B cell (primary cell): ENCODE data around the gene ZNF524. TPM values are rescaled to one million over a fixed set of nuclear protein-coding genes. Genes with fewer than 3 reads are reported as not detected.
A peak's percentile ranks its signal among the peaks of the same experiment; 100 is the strongest.

Source experiments
- ATAC-seq: fragments of 200-7000 bp; cut with Tn5 transposase; one replicate; pipeline ENCODE4 v1.10.0; 2021; ENCODE audit warnings: low read depth, mild to moderate bottlenecking, moderate number of reproducible peaks, moderate library complexity
- CTCF ChIA-PET: fragments of 350-600 bp; sonication (Branson Sonifier 250); formaldehyde crosslinking; loops from one replicate; lab custom pipeline; 2021; ENCODE audit warnings: antibody characterized with exemption, inconsistent platforms; lab: Charles Lee
- POLR2A ChIA-PET: fragments of 350-600 bp; sonication (Branson Sonifier 250); formaldehyde crosslinking; loops from one replicate; lab custom pipeline; 2021; ENCODE audit warnings: antibody characterized with exemption; lab: Charles Lee
- DNase-seq: peaks from one replicate; pipeline ENCODE4 v3.0.0; 2013
- H2AFZ ChIP-seq: 2 replicates; pipeline ENCODE4 v1.6.1; 2012; ENCODE audit warnings: mild to moderate bottlenecking, low read depth, low read length; ENCODE audit not compliant: insufficient read depth, poor library complexity, severe bottlenecking
- H3K27ac ChIP-seq, 2 donors: 1 replicate in 1 of 2; 2 replicates in 1 of 2; pipeline ENCODE4 v1.5.1; 2012 to 2013; ENCODE audit warnings: low read length in 2 of 2, mild to moderate bottlenecking in 2 of 2, moderate library complexity in 1 of 2
- H3K27me3 ChIP-seq, 4 experiments: fragments of 200-600 bp in 1 of 4; sonication (generic) in 1 of 4; replicated peaks in 1 of 4; 1 replicate in 2 of 4; 2 replicates in 2 of 4; pipeline versions ENCODE4 v1.6.1 to v1.7.0; 2013 to 2016; ENCODE audit warnings: low read length in 3 of 4, mild to moderate bottlenecking in 2 of 4, mixed read lengths in 1 of 4, moderate library complexity in 1 of 4; ENCODE audit not compliant: insufficient read depth in 4 of 4, control insufficient read depth in 3 of 4; ENCODE audit errors: control extremely low read depth in 1 of 4
- H3K36me3 ChIP-seq, 2 experiments: replicated peaks in 1 of 2; 1 replicate in 1 of 2; 2 replicates in 1 of 2; pipeline versions ENCODE4 v1.6.1 to v1.7.1; 2013; ENCODE audit warnings: low read length in 1 of 2; ENCODE audit not compliant: insufficient read depth in 2 of 2, control insufficient read depth in 1 of 2; ENCODE audit errors: control extremely low read depth in 1 of 2, extremely low read depth in 1 of 2
- H3K4me1 ChIP-seq, 2 donors: fragments of 200-600 bp in 1 of 2; sonication (generic) in 1 of 2; 1 replicate in 1 of 2; 2 replicates in 1 of 2; pipeline versions ENCODE4 v1.5.1 to v1.6.1; 2013 to 2017; ENCODE audit warnings: low read length in 2 of 2; ENCODE audit not compliant: control insufficient read depth in 2 of 2, insufficient read depth in 2 of 2
- H3K4me2 ChIP-seq: replicated peaks from 2 replicates; pipeline ENCODE3; 2012; ENCODE audit warnings: mild to moderate bottlenecking, low read depth, low read length; ENCODE audit not compliant: poor library complexity, severe bottlenecking
- H3K4me3 ChIP-seq, 5 experiments: fragments of 200-600 bp in 1 of 5; sonication (generic) in 1 of 5; 1 replicate in 3 of 5; 2 replicates in 2 of 5; pipeline versions ENCODE4 v1.5.1 to v1.7.0; 2011 to 2016; ENCODE audit warnings: low read length in 4 of 5, mild to moderate bottlenecking in 4 of 5, low read depth in 2 of 5, control low read depth in 1 of 5, moderate library complexity in 1 of 5; ENCODE audit not compliant: insufficient read depth in 1 of 5; ENCODE audit errors: control extremely low read depth in 1 of 5, extremely low read depth in 1 of 5
- H3K79me2 ChIP-seq: fragments of 200-600 bp; sonication (generic); one replicate; pipeline ENCODE4 v1.6.0; 2016; ENCODE audit warnings: low read length; ENCODE audit not compliant: control insufficient read depth, insufficient read depth
- H3K9ac ChIP-seq: fragments of 200-600 bp; sonication (generic); 2 replicates; pipeline ENCODE4 v1.6.1; 2017; ENCODE audit warnings: mild to moderate bottlenecking, low read length, moderate library complexity
- H3K9me3 ChIP-seq, 3 donors: one replicate each; pipeline versions ENCODE4 v1.6.1 to v1.7.1; 2013; ENCODE audit warnings: low read length in 2 of 3; ENCODE audit not compliant: control insufficient read depth in 2 of 3, insufficient read depth in 1 of 3; ENCODE audit errors: control extremely low read depth in 1 of 3
- H4K20me1 ChIP-seq: 2 replicates; pipeline ENCODE4 v1.6.0; 2012; ENCODE audit warnings: mild to moderate bottlenecking, low read length; ENCODE audit not compliant: insufficient read depth, control insufficient read depth, poor library complexity, severe bottlenecking
- H3K27ac Mint-ChIP-seq: one replicate; pipeline ENCODE4 v1.8.0; 2021; ENCODE audit warnings: mixed read lengths
- H3K27me3 Mint-ChIP-seq: one replicate; pipeline ENCODE4 v1.8.0; 2021; ENCODE audit warnings: mixed read lengths
- H3K4me1 Mint-ChIP-seq: one replicate; pipeline ENCODE4 v1.8.0; 2021; ENCODE audit warnings: mixed read lengths
- H3K4me3 Mint-ChIP-seq: one replicate; pipeline ENCODE4 v1.8.0; 2021; ENCODE audit warnings: mixed read lengths
- H3K9me3 Mint-ChIP-seq: one replicate; pipeline ENCODE4 v1.8.0; 2022; ENCODE audit warnings: mixed read lengths; ENCODE audit not compliant: insufficient read depth
- EZH2 ChIP-seq: IDR thresholded peaks from 2 replicates; pipeline ENCODE4 v1.6.1; 2012; ENCODE audit warnings: borderline replicate concordance, low read depth, mild to moderate bottlenecking, moderate library complexity, low read length; ENCODE audit not compliant: insufficient read depth, poor library complexity, severe bottlenecking
- WGBS: methylation state at CpG from one replicate; pipeline ENCODE4 v1.1.5; 2013; ENCODE audit warnings: missing lambda C conversion rate; ENCODE audit not compliant: insufficient coverage; 5-methylcytosine and 5-hydroxymethylcytosine counted together
- intact Hi-C: fragments of 100-400 bp; cut with micrococcal nuclease; formaldehyde crosslinking; loops from one replicate; pipeline ENCODE4 v1.10.0; 2022
- polyA plus RNA-seq: library from polyadenylated mRNA; depleted of rRNA; stranded (reverse); fragments of >200 nt; gene quantifications from 2 replicates; pipeline ENCODE4 v1.2.3, GENCODE V29; 2012
- total RNA-seq, 2 donors: library from RNA; stranded (reverse); fragments of 120-200 nt in 1 of 2; gene quantifications; 1 replicate in 1 of 2; 2 replicates in 1 of 2; pipeline versions ENCODE4 v1.2.3 to v1.2.4, GENCODE V29; 2013 to 2022
- TF ChIP-seq, protein P1 (sequence below): fragments of 200-600 bp; IDR thresholded peaks from one replicate; pipeline ENCODE4 v1.8.0; 2022; ENCODE audit warnings: antibody characterized with exemption, mild to moderate bottlenecking

ZNF524 gene
- total and polyA plus RNA-seq, 2 donors (not counting 1 experiment from before 2014, with no cell fraction given): 23.8 to 27.4 TPM

DNA sequence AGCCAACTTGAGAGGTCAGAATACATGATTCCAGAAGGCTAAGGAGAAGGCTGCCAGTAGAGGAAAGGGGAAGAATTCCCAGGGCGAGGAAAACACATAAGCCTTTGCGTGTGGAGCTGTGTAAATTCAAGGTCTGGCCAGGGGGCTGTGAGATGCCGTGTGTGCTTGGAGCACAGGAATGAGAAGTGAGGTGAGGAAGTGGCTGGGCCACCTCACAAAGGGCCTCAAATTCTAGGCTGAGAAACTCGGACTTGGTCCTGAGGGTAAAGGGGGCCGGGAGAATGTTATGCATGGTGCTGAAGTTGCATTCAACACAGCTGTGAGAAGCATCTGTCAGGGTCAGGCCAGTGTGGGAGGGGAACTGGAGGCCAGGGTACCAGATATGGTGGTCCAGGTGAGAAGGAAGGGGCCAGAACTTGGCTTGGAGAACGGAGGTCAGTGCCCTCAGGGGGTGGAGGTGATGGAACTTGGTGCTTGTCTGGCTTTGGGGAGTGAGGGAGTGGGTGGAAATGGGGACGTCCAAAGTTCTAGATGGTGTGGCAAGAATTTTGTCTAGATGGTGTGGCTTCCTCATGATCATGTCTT, 35.9 kb downstream of the ZNF524 start:
- H3K4me1 ChIP-seq: peaks cover 22 to 69% of the 10 kb centered on the region in 2 donors
- H3K79me2 ChIP-seq: peaks cover 35% of the 10 kb centered on the region
- H3K27ac ChIP-seq: peak overlapping the region; percentile 98 to 100
- ATAC-seq (no peak), DNase-seq (no peak)
- 62% methylated on average over 7 of the region's 7 CpGs for WGBS
- H3K4me3 Mint-ChIP-seq: peak overlapping the region; percentile 96
- no peaks in the 10 kb centered on the region for H3K9me3 Mint-ChIP-seq
- H3K9ac ChIP-seq: peak overlapping the region; percentile 100
- no peak overlapping the region for H2AFZ ChIP-seq
- H3K9me3 ChIP-seq: peaks cover 0 to 11% (median 0%) of the 10 kb centered on the region in 3 donors
- H4K20me1 ChIP-seq: no peaks in the 10 kb centered on the region
- intact Hi-C loops: loop anchor here (1.0 to 10.0 kb wide), 4 partner anchors 7 to 679 kb away; partner anchors contain the start of genes PPP1R12C, PPP6R1, ZNF581 and ZSCAN5A
- H3K27me3 Mint-ChIP-seq: no peaks in the 10 kb centered on the region
- peak overlapping the region; percentile 98 for H3K27ac Mint-ChIP-seq
- TF ChIP-seq EZH2: no peak
- TF ChIP-seq, protein P1, sequence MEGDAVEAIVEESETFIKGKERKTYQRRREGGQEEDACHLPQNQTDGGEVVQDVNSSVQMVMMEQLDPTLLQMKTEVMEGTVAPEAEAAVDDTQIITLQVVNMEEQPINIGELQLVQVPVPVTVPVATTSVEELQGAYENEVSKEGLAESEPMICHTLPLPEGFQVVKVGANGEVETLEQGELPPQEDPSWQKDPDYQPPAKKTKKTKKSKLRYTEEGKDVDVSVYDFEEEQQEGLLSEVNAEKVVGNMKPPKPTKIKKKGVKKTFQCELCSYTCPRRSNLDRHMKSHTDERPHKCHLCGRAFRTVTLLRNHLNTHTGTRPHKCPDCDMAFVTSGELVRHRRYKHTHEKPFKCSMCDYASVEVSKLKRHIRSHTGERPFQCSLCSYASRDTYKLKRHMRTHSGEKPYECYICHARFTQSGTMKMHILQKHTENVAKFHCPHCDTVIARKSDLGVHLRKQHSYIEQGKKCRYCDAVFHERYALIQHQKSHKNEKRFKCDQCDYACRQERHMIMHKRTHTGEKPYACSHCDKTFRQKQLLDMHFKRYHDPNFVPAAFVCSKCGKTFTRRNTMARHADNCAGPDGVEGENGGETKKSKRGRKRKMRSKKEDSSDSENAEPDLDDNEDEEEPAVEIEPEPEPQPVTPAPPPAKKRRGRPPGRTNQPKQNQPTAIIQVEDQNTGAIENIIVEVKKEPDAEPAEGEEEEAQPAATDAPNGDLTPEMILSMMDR: no peak
- peak overlapping the region; percentile 74 to 100 (median 93) for H3K4me3 ChIP-seq
- no peaks in the 10 kb centered on the region for H3K27me3 ChIP-seq
- ChIA-PET CTCF (interaction anchor here (0.9 to 9.4 kb wide), 6 partner anchors 11 to 168 kb away, joined by 4 to 131 read pairs (median 5); partner anchors contain the start of genes CCDC106, U2AF2 and ZNF784), POLR2A (interaction anchor here (1.2 to 6.2 kb wide), 4 partner anchors 8 to 18 kb away, joined by 3 to 55 read pairs (median 6); partner anchors contain the start of gene CCDC106)
- H3K4me1 Mint-ChIP-seq: peaks cover 64% of the 10 kb centered on the region
- peak overlapping the region; percentile 94 for H3K4me2 ChIP-seq
- H3K36me3 ChIP-seq: peaks cover 0 to 2% of the 10 kb centered on the region in 2 experiments

DNA sequence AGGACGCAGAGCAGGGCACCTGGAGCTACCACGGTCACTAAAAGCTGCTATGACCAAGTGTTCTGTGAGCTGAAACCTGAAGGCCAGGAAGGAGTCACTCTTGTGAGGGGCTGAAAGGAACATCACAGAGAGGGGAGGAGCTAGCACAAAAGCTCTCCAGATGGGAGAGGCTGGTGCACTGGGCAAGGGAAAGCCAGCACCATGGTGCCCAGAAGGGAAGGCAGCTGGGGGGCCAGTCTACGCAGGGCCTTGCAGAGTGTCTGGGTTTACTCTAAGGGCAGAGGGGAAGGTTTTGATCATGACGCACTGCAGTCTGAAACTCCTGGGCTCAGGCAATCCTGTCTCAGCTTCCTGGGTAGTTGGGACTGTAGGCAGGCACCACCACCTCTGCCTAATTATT, 36.6 kb downstream of the ZNF524 start:
- WGBS: 95% methylated on average over 4 of the region's 4 CpGs
- peaks cover 66% of the 10 kb centered on the region for H3K4me1 Mint-ChIP-seq
- no peaks in the 10 kb centered on the region for H4K20me1 ChIP-seq
- intact Hi-C loops: loop anchor here (10.0 kb wide), 3 partner anchors 382 to 678 kb away; partner anchors contain the start of genes PPP1R12C, PPP6R1 and ZSCAN5A
- H3K4me3 ChIP-seq: no peak overlapping the region
- peaks cover 35% of the 10 kb centered on the region for H3K79me2 ChIP-seq
- H3K9ac ChIP-seq: no peak overlapping the region
- H3K9me3 ChIP-seq: peaks cover 0 to 11% (median 0%) of the 10 kb centered on the region in 3 donors
- H3K27ac ChIP-seq: peak overlapping the region in 1 of 2 donors; percentile 100
- no peaks in the 10 kb centered on the region for H3K27me3 Mint-ChIP-seq
- TF ChIP-seq, protein P1: no peak
- no peak for TF ChIP-seq EZH2
- ChIA-PET POLR2A (interaction anchor here (0.9 to 6.2 kb wide), 5 partner anchors 8 to 37 kb away, joined by 3 to 55 read pairs (median 4); partner anchors contain the start of genes CCDC106, FIZ1 and U2AF2), CTCF (interaction anchor here (0.7 to 9.4 kb wide), 8 partner anchors 10 to 495 kb away, joined by 4 to 131 read pairs (median 5); partner anchors contain the start of genes CCDC106, U2AF2 and ZNF784)
- no peaks in the 10 kb centered on the region for H3K9me3 Mint-ChIP-seq
- no peak for ATAC-seq
- H3K27me3 ChIP-seq: no peaks in the 10 kb centered on the region
- H3K4me2 ChIP-seq: peak overlapping the region; percentile 94
- DNase-seq: no peak
- peaks cover 0 to 2% of the 10 kb centered on the region in 2 experiments for H3K36me3 ChIP-seq
- H3K4me3 Mint-ChIP-seq: peak overlapping the region; percentile 96
- peak overlapping the region; percentile 98 for H3K27ac Mint-ChIP-seq
- peaks cover 22 to 68% of the 10 kb centered on the region in 2 donors for H3K4me1 ChIP-seq
- H2AFZ ChIP-seq: no peak overlapping the region
